SU-DHL-6 (cell line): Measurements from ENCODE around the gene DEGS1.

Source experiments
- H2AFZ ChIP-seq: fragments of 200-600 bp; sonication (generic); 2 replicates; pipeline ENCODE4 v1.6.1; 2014; ENCODE audit warnings: low read depth, mild to moderate bottlenecking, moderate library complexity, mixed read lengths, antibody characterized with exemption, low read length; ENCODE audit not compliant: severe bottlenecking
- H3F3A ChIP-seq: fragments of 200-600 bp; shearing (Covaris generic); 2 replicates; pipeline ENCODE4 v1.6.0; 2016; ENCODE audit warnings: antibody characterized with exemption, mild to moderate bottlenecking; ENCODE audit not compliant: insufficient read depth
- H3K27ac ChIP-seq: fragments of 200-600 bp; sonication (generic); 2 replicates; pipeline ENCODE4 v1.5.1; 2016; ENCODE audit warnings: low read depth, mild to moderate bottlenecking, low read length, moderate library complexity, mixed read lengths
- H3K27me3 ChIP-seq: fragments of 200-600 bp; sonication (generic), shearing (Covaris generic); 2 replicates; pipeline ENCODE4 v1.6.0; 2014; ENCODE audit warnings: mild to moderate bottlenecking, low read length
- H3K36me3 ChIP-seq: fragments of 200-600 bp; sonication (generic); 2 replicates; pipeline ENCODE4 v1.6.1; 2014; ENCODE audit warnings: mild to moderate bottlenecking, low read length, mixed read lengths
- H3K4me2 ChIP-seq: fragments of 300-600, 200-600 bp; shearing (Covaris generic), sonication (generic); 2 replicates; pipeline ENCODE4 v1.6.0; 2014; ENCODE audit warnings: low read length, low read depth, mild to moderate bottlenecking; ENCODE audit not compliant: poor library complexity, severe bottlenecking
- H3K4me3 ChIP-seq: fragments of 200-600 bp; sonication (generic); 2 replicates; pipeline ENCODE4 v1.5.1; 2014; ENCODE audit warnings: antibody characterized with exemption, low read length, mild to moderate bottlenecking, mixed read lengths; ENCODE audit not compliant: insufficient read depth, poor library complexity, severe bottlenecking
- H3K79me2 ChIP-seq: fragments of 200-600 bp; sonication (generic); 2 replicates; pipeline ENCODE4 v1.6.1; 2014; ENCODE audit warnings: mild to moderate bottlenecking, low read length, moderate library complexity; ENCODE audit not compliant: insufficient read depth
- H3K9ac ChIP-seq: fragments of 200-600 bp; sonication (generic); 2 replicates; pipeline ENCODE4 v1.7.0; 2014; ENCODE audit warnings: mild to moderate bottlenecking, low read length
- H3K9me2 ChIP-seq: fragments of 200-600 bp; sonication (generic); replicated peaks from 2 replicates; pipeline ENCODE4 v1.6.1; 2014; ENCODE audit warnings: low read length; ENCODE audit not compliant: insufficient read depth
- H3K9me3 ChIP-seq: fragments of 200-600 bp; sonication (generic); 2 replicates; pipeline ENCODE4 v1.6.1; 2014; ENCODE audit warnings: low read length, mixed read lengths; ENCODE audit not compliant: insufficient read depth
- H4K20me1 ChIP-seq: fragments of 200-600 bp; sonication (generic); 2 replicates; pipeline ENCODE4 v1.6.1; 2014; ENCODE audit warnings: low read depth, mild to moderate bottlenecking, antibody characterized with exemption, low read length, moderate library complexity, mixed read lengths
- EZH2phosphoT487 ChIP-seq: fragments of 200-600 bp; sonication (generic), shearing (Covaris generic); conservative IDR thresholded peaks from 2 replicates; pipeline ENCODE4 v1.6.1; 2018; ENCODE audit warnings: mild to moderate bottlenecking, antibody characterized with exemption, low read length, moderate library complexity, mixed read lengths
- TF ChIP-seq, protein P1 (sequence below): fragments of 200-600 bp; sonication (generic); IDR thresholded peaks from one replicate; pipeline ENCODE4 v1.5.1; 2017; ENCODE audit warnings: antibody characterized with exemption, mild to moderate bottlenecking, low read length, moderate library complexity; ENCODE audit not compliant: insufficient read depth, poor library complexity, severe bottlenecking

Gene DEGS1

DNA sequence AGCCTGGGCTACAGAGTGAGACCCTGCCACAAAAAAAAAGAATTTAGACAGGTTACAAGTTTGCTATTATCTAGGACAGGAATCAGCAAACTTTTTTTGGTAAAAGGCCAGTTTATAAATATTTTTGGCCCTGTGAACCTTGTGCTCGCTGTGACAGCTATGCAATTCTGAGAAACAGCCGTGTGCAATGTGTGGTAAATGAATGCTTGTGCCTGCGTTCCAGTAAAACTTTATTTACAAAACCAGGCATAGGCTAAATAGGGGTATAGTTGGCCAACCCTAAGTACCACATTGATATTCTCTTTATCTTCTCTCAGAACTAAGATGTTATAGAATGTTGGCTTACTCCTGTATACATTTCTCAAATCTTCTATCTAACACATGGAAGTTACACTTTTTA lies 44.8 kb upstream of the DEGS1 start:
- Histone ChIP-seq H3K4me2 (no peak overlapping the region), H3K36me3 (peaks cover 11% of the 10 kb centered on the region; the same call in 1 of the 2 replicates), H3F3A (no peaks in the 10 kb centered on the region), H3K27me3 (no peaks in the 10 kb centered on the region), H3K9ac (no peak overlapping the region), H3K4me3 (no peak overlapping the region), H3K79me2 (no peaks in the 10 kb centered on the region), H2AFZ (no peak overlapping the region), H4K20me1 (no peaks in the 10 kb centered on the region), H3K9me3 (no peaks in the 10 kb centered on the region), H3K27ac (no peak overlapping the region), H3K9me2 (no peaks in the 10 kb centered on the region)
- no peak for TF ChIP-seq EZH2phosphoT487
- TF ChIP-seq, protein P1, sequence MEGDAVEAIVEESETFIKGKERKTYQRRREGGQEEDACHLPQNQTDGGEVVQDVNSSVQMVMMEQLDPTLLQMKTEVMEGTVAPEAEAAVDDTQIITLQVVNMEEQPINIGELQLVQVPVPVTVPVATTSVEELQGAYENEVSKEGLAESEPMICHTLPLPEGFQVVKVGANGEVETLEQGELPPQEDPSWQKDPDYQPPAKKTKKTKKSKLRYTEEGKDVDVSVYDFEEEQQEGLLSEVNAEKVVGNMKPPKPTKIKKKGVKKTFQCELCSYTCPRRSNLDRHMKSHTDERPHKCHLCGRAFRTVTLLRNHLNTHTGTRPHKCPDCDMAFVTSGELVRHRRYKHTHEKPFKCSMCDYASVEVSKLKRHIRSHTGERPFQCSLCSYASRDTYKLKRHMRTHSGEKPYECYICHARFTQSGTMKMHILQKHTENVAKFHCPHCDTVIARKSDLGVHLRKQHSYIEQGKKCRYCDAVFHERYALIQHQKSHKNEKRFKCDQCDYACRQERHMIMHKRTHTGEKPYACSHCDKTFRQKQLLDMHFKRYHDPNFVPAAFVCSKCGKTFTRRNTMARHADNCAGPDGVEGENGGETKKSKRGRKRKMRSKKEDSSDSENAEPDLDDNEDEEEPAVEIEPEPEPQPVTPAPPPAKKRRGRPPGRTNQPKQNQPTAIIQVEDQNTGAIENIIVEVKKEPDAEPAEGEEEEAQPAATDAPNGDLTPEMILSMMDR: no peak

DNA sequence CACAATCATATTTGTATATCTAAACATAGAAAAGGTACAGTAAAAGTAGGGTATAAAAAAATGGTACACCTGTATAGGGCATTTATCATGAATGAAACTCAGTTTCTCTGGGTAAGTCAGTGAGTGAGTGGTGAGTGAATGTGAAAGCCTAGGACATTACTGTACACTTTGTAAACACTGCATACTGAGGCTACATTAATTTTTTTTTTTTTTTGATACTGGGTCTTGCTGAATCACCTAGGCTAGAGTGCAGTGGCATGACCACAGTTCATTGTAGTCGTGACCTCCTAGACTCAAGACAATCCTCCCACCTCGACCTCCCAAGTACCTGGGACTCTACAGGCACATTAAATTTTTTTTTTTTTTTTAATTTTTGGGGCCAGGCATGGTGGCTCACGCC lies 41.3 kb upstream of the DEGS1 start:
- Histone ChIP-seq H3K4me2 (no peak overlapping the region), H3K79me2 (no peaks in the 10 kb centered on the region), H3K27me3 (no peaks in the 10 kb centered on the region), H3K9ac (no peak overlapping the region), H4K20me1 (no peaks in the 10 kb centered on the region), H3K9me3 (no peaks in the 10 kb centered on the region), H2AFZ (no peak overlapping the region), H3K36me3 (no peaks in the 10 kb centered on the region), H3F3A (no peaks in the 10 kb centered on the region), H3K27ac (no peak overlapping the region), H3K4me3 (no peak overlapping the region), H3K9me2 (no peaks in the 10 kb centered on the region)
- no peak for TF ChIP-seq EZH2phosphoT487
- TF ChIP-seq, protein P1: no peak

DNA sequence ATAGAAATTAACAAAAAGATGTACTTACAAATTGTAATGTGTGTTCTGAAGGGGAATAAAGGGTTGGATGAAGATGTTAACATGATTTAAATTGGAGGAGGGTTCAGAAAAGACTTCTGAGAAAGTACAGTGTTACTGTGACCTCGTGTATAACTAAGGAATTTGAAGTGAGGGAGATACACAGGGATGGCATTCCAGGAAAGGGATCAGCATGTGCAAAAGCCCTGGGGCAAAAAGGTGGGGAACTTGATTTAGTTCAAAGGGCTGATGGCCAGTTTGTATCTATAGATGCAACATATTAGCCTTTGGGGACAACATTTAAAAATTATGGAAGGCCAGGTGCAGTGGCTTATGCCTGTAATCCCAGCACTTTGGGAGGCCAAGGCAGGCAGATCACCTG lies 33.3 kb upstream of the DEGS1 start:
- no peak overlapping the region for H3K4me3 ChIP-seq
- H3K9ac ChIP-seq: no peak overlapping the region
- H2AFZ ChIP-seq: no peak overlapping the region
- H3F3A ChIP-seq: no peaks in the 10 kb centered on the region
- no peaks in the 10 kb centered on the region for H3K27me3 ChIP-seq
- H3K9me3 ChIP-seq: no peaks in the 10 kb centered on the region
- TF ChIP-seq EZH2phosphoT487: no peak
- TF ChIP-seq, protein P1: no peak
- H4K20me1 ChIP-seq: no peaks in the 10 kb centered on the region
- no peaks in the 10 kb centered on the region for H3K79me2 ChIP-seq
- no peaks in the 10 kb centered on the region for H3K9me2 ChIP-seq
- no peak overlapping the region for H3K27ac ChIP-seq
- no peak overlapping the region for H3K4me2 ChIP-seq
- no peaks in the 10 kb centered on the region for H3K36me3 ChIP-seq
